Measurements from ENCODE around the gene SGSM1. TPM values are rescaled to one million over a fixed set of nuclear protein-coding genes. Genes with fewer than 3 reads are reported as not detected.

Gene SGSM1
- under 1 TPM; 0.19 to 0.20 TPM for total RNA-seq

DNA sequence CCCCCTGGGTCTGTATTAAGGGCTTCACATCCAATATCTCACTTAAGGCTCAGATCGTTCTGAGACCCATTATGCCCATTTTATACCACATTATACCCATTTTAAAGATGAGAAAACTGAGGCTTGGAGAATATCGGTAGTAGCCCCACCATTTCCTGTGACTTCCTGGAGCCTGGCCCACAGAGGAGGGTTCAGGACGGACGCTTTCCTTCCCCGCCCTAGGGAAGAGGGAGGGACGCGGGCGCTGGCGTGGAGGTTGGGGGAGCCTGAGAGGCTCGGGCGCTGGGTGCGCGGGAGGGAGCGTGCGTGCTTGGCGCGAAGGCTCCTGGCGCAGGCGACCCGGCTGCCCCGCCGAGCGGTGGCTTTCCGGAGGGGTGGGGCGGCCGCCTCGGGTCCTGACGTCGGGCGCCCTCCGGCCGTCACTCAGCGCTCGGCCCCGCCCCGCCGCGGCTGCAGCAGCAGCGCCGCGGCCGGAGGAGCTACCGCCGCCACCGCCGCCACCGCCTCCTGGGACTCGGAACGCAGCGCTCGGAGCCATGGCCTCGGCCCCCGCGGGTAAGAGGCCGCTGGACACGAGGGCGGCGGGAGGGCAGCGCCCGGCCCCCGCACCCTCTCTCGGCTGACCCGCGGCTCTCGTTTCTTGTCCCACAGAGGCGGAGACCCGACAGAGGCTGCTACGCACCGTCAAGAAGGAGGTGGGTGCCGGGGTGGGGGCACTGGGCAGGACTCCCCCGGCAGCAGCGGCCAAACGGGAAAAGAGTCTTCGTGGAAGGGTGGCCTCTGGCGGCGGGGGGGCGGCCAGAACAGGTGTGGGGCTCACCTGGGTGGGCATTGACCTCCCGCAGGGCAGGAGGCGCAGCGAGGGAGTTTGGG, at the start of gene SGSM1:
Gene SGSM1 (plus strand): TSS at position 422 of the 873 bp plus-strand sequence. CDS start 115 bp downstream, at position 537.
- DNase-seq (ENCODE audit: low spot score in 2 of 2), result peak; percentile 76 to 81
- no peaks in the 10 kb centered on the region for H3K36me3 Mint-ChIP-seq
- H3K27ac Mint-ChIP-seq, result no peak within 1 kb of the TSS
- ATAC-seq, result peak; percentile 92 to 94
- H3K9me3 Mint-ChIP-seq, result no peaks in the 10 kb centered on the region

DNA sequence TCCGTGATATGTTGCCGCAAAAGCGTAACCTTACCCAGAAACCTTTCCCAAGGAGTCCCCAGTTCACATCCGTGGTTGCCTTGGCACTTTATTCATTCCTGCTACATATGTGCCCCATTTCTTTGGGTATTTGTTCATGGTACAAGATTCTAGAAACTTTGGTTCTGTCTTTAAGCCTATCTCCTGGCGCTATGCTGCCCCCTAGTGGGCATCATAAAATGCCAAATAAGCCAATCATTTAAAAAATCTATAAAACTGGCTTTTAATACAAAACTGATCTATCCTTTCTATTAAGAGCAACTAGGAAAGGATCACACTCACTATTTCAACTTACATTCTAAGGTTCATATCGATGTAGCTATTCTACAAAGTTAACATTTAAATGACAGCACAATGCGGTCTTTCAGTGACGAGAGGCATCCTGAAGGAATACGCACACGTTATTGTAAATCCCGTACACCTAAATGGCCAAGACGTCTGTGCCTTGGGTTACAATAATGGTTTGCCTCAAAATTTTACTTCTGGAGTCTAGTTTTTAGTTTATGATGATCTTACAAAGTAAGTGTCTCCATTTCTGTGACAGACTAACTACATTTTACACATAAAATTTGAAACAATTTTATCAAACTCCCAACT, 47.7 kb upstream of the SGSM1 start:
- ATAC-seq, result no peak
- no peaks in the 10 kb centered on the region for H3K36me3 Mint-ChIP-seq
- DNase-seq (ENCODE audit: low spot score in 2 of 2), result peak in 1 of 2 donors; percentile 63
- no peak overlapping the region for H3K27ac Mint-ChIP-seq
- no peaks in the 10 kb centered on the region for H3K9me3 Mint-ChIP-seq

GRCh38 chr22:24759765-24760164, 46.2 kb upstream of the SGSM1 start:
- ATAC-seq, result no peak
- no peak overlapping the region for H3K27ac Mint-ChIP-seq
- no peaks in the 10 kb centered on the region for H3K9me3 Mint-ChIP-seq
- no peaks in the 10 kb centered on the region for H3K36me3 Mint-ChIP-seq
- no peak for DNase-seq (ENCODE audit: low spot score in 2 of 2)

GRCh38 chr22:24760708-24761306, 45.2 kb upstream of the SGSM1 start:
- ATAC-seq (no peak), DNase-seq (ENCODE audit: low spot score in 2 of 2) (no peak)
- Mint-ChIP-seq H3K36me3 (no peaks in the 10 kb centered on the region), H3K9me3 (no peaks in the 10 kb centered on the region), H3K27ac (no peak overlapping the region)

- DNase-seq (ENCODE audit: low spot score in 2 of 2) (no peak), ATAC-seq (no peak)
- H3K9me3 Mint-ChIP-seq, result no peaks in the 10 kb centered on the region
- no peaks in the 10 kb centered on the region for H3K36me3 Mint-ChIP-seq
- no peak overlapping the region for H3K27ac Mint-ChIP-seq
These were observed 43.9 kb upstream of the SGSM1 start for GRCh38 chr22:24761888-24762675.

- H3K27ac Mint-ChIP-seq, result peak overlapping the region in 1 of 2 donors; percentile 53
- H3K36me3 Mint-ChIP-seq, result no peaks in the 10 kb centered on the region
- H3K9me3 Mint-ChIP-seq, result no peaks in the 10 kb centered on the region
- ATAC-seq (no peak), DNase-seq (ENCODE audit: low spot score in 2 of 2) (no peak)
These were observed 42.0 kb upstream of the SGSM1 start for GRCh38 chr22:24763872-24764485.

GRCh38 chr22:24765166-24765565, 40.8 kb upstream of the SGSM1 start:
- Mint-ChIP-seq H3K9me3 (no peaks in the 10 kb centered on the region), H3K36me3 (no peaks in the 10 kb centered on the region), H3K27ac (no peak overlapping the region)
- DNase-seq (ENCODE audit: low spot score in 2 of 2), result no peak
- ATAC-seq, result no peak

DNA sequence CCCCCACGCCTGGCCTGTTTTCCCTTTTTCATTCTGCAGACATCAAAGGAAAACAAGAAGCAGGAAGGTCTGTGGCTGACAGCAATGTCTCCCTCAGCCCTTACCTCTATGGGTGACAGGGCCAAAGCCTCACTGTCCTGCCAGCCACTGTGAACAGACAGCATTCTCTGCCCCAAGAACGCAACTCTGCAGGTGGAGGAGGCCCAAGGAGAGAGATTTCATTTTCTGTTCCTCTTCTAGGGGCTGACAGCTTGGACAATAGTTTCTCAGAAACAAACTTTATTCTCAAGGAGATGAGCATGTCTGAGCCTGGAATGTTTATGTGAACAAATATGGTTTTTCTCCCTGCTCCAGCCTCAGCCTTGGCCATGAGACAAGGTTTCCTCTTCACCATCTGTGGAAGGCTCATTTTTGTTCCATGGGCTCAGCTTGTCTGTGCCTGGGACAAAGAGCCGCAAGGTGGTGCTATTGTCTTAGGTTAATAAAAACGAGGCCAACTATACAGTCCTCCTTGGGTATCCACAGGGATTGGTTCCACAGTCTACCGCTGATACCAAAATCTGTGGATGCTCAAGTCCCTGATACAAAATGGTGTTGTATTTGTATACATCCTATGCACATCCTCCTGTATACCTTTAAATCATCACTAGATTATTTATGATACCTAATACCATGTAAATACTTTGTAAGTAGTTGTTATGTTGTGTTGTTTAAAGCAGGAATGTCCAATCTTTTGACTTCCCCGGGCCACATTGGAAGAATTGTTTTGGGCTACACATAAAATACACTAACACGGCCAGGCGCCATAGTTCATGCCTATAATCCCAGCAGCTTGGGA, 37.3 kb upstream of the SGSM1 start:
- no peaks in the 10 kb centered on the region for H3K9me3 Mint-ChIP-seq
- ATAC-seq (peak; percentile 59 to 66), DNase-seq (ENCODE audit: low spot score in 2 of 2) (peak in 1 of 2 donors; percentile 39)
- no peaks in the 10 kb centered on the region for H3K36me3 Mint-ChIP-seq
- H3K27ac Mint-ChIP-seq, result no peak overlapping the region

GRCh38 chr22:24772493-24773220, 33.4 kb upstream of the SGSM1 start:
- Mint-ChIP-seq H3K36me3 (no peaks in the 10 kb centered on the region), H3K27ac (no peak overlapping the region)
- ATAC-seq, result no peak

GRCh38 chr22:24775769-24776492, 30.1 kb upstream of the SGSM1 start:
- DNase-seq (ENCODE audit: low spot score in 2 of 2), result no peak
- ATAC-seq, result no peak
- no peaks in the 10 kb centered on the region for H3K36me3 Mint-ChIP-seq
- no peaks in the 10 kb centered on the region for H3K9me3 Mint-ChIP-seq
- H3K27ac Mint-ChIP-seq, result no peak overlapping the region

More at GRCh38 chr22:24772493-24773220, 33.4 kb upstream of the SGSM1 start:
- DNase-seq (ENCODE audit: low spot score in 2 of 2), result no peak
- H3K9me3 Mint-ChIP-seq, result no peaks in the 10 kb centered on the region

DNA sequence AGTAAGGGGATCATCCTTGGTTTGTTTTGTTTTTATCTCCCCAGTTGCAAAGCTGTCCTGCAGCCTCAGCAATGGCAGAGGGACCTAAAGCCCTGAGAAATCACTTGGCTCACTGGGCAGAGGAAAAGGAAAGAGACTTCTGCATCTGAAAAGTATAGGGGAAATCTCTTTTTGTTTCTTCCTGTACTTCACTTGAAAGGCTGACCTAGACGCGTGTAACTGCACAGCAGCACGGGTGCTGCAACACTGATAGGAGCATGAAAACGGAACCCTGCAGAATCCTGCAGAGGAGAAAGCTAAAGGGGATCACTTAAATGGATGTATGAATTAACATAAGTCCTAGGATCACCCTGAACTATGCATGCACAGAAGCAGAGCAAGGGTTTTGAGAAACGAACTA, 29.5 kb upstream of the SGSM1 start:
- H3K36me3 Mint-ChIP-seq, result no peaks in the 10 kb centered on the region
- no peak overlapping the region for H3K27ac Mint-ChIP-seq
- no peak for DNase-seq (ENCODE audit: low spot score in 2 of 2)
- H3K9me3 Mint-ChIP-seq, result no peaks in the 10 kb centered on the region
- no peak for ATAC-seq

DNA sequence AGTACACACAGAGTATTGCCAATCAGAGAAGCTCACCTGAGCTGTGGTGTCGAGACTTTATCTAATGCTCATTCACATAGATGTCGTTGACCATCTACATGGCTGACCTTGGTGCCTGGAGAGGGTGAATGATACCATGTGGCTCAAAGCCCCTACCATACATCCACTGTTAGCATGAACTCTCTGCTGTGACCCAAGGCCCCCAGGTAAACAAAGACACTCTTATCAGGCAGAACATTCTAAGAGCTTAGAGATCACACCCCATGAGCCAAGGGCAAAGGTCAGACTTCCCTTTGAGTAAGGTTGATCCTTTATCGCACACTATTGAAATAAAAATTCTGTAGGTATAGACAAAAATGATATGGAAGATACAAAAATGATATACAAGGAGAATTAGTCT, 16.5 kb upstream of the SGSM1 start:
- ATAC-seq (no peak), DNase-seq (ENCODE audit: low spot score in 2 of 2) (no peak)
- no peaks in the 10 kb centered on the region for H3K36me3 Mint-ChIP-seq
- no peak overlapping the region for H3K27ac Mint-ChIP-seq
- H3K9me3 Mint-ChIP-seq, result no peaks in the 10 kb centered on the region

DNA sequence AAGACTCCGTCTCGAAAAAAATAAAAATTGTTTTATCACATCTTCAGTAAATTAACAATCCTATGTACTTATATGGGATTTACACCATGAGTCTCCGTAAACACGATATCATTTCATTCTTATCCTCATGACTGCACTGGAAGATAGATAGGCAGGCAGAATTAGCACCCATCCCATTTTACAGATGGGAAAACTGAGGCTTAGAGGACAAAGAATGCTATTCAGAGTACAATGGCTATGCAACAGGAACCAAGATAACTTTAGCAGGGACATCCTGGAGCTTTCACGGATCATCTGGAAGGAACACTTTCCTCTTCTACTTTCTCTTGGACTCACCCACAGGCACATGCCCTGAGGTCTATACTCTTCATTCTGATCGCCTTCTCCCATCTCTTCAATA, 14.6 kb upstream of the SGSM1 start:
- H3K36me3 Mint-ChIP-seq, result no peaks in the 10 kb centered on the region
- H3K27ac Mint-ChIP-seq, result no peak overlapping the region
- DNase-seq (ENCODE audit: low spot score in 2 of 2) (no peak), ATAC-seq (no peak)
- H3K9me3 Mint-ChIP-seq, result no peaks in the 10 kb centered on the region

DNA sequence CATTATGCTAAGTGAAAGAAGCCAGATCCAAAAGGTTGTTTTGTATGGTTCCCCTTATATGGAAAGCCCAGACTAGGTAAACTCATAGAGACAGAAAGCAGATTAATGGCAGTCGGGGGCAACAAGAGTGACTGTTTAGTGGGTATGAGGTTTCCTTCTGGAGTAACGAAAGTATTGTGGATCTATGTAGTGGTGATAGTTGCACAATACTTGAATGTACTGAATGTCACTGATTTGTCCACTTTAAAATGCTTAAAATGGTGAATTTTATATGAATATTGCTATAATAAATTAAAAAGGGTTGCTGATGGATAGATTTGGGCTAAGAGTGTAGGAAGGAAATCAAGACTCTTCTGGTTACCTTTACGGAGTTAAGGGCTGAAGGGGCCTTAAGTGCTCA, 10.0 kb upstream of the SGSM1 start:
- DNase-seq (ENCODE audit: low spot score in 2 of 2) (no peak), ATAC-seq (no peak)
- Mint-ChIP-seq H3K36me3 (no peaks in the 10 kb centered on the region), H3K9me3 (no peaks in the 10 kb centered on the region), H3K27ac (no peak overlapping the region)

Measured in activated naive CD4-positive, alpha-beta T cell treated with anti-CD3 and anti-CD28 coated beads, Interleukin-2, amount 50 U/mL, for 72 hours (primary cell).